ENCODE results near the gene CHST13. TPM values are rescaled to one million over a fixed set of nuclear protein-coding genes. Genes with fewer than 3 reads are reported as not detected.
A peak's percentile ranks its signal among the peaks of the same experiment; 100 is the strongest.

The CHST13 gene
- total RNA-seq, 1 donor, result 0.09 TPM

DNA sequence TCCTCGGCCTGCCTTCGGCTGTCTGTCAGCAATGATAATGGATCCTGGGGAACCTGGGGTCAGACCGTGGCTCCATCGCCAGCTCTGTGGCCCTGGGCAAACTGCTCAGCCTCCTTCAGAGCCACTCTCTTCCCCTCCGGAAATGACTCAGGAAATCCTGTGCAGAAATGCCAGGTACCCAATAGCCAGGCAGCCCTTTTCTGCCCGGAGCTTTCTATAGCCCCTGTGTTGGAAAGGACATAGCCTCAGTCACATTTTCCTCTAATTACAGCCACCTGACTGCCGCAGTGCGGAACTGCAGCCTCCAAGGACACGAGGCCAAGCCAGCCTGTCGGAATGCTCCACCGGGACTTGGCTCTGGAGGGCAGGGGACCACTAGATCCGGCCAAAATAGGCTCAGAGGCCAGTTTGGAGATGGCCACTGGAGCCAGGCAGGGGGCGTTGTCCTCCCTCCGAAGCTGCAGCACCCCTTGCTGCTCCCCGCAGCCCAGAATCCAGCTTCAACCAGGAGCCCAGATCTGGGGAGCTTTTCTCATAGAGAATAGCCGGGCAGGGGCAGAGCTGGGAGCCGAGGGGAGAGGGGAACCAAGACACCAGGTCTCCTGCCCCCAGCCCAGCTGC, 36.7 kb upstream of the CHST13 start:
- TF ChIP-seq, protein P1, sequence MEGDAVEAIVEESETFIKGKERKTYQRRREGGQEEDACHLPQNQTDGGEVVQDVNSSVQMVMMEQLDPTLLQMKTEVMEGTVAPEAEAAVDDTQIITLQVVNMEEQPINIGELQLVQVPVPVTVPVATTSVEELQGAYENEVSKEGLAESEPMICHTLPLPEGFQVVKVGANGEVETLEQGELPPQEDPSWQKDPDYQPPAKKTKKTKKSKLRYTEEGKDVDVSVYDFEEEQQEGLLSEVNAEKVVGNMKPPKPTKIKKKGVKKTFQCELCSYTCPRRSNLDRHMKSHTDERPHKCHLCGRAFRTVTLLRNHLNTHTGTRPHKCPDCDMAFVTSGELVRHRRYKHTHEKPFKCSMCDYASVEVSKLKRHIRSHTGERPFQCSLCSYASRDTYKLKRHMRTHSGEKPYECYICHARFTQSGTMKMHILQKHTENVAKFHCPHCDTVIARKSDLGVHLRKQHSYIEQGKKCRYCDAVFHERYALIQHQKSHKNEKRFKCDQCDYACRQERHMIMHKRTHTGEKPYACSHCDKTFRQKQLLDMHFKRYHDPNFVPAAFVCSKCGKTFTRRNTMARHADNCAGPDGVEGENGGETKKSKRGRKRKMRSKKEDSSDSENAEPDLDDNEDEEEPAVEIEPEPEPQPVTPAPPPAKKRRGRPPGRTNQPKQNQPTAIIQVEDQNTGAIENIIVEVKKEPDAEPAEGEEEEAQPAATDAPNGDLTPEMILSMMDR (IDR thresholded peaks at IDR 0.05; ENCODE audit: insufficient read depth, low read length), result peak; percentile 26
- DNase-seq (ENCODE audit: low read depth), result no peak

DNA sequence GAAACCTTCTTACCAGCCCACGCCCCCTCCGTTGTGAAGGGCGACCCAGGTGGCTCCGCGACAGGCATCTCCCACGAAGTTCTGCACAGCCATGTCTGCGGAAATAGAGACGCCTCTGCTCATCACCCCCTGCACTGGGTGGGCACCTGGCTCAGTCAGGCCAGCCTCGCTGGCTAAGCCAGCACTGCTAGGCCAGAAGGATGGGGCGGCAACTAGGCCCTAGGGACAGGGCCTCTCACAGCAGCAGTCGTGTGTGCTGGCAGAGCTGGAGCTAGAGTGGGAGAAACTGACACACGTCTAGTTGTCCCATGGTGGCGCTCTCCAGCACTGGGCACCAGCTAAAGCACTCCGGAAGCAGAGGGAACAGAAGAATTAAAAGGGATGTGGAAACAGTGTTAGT, 35.8 kb upstream of the CHST13 start:
- no peak for DNase-seq (ENCODE audit: low read depth)
- TF ChIP-seq, protein P1 (IDR thresholded peaks at IDR 0.05; ENCODE audit: insufficient read depth, low read length), result no peak
- no peak overlapping the region for H3K4me3 ChIP-seq (ENCODE audit: low read depth, low read length)

More for the DNA sequence above, 36.7 kb upstream of the CHST13 start:
- no peak overlapping the region for H3K4me3 ChIP-seq (ENCODE audit: low read depth, low read length)

DNA sequence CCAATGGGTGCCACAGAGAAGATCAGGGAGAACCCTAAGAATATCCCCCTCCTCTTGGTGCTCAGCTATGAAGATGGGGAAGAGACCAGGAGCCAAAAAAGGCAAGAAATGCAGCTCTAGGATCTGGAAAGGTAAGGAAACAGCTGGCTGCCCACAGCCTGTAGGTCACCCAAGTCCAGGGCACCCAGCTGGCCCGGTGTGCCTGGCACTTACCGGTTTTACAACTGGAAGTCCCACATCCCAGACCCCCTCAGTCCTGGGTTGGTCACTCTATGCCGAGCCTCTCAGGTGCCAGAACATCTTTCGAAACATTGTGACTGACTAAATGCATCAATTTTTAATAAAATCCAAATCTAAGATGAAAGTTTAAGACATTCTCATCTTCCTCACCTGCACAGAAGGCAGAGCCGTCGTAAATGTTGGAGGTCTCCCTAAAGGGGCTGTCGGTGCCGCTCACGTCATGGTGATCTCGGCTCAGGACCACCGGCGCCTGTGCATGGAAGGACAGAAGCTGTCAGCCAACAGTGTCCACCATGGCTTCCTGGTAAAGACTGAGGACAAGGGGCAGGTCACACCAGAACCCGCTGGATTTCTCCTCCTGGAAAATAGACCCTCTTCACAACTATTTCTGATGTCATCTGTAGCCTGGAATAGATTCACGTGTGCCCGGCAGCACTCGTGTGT, 34.9 kb upstream of the CHST13 start:
- TF ChIP-seq, protein P1 (IDR thresholded peaks at IDR 0.05; ENCODE audit: insufficient read depth, low read length), result no peak
- H3K4me3 ChIP-seq (ENCODE audit: low read depth, low read length), result no peak overlapping the region
- no peak for DNase-seq (ENCODE audit: low read depth)

DNA sequence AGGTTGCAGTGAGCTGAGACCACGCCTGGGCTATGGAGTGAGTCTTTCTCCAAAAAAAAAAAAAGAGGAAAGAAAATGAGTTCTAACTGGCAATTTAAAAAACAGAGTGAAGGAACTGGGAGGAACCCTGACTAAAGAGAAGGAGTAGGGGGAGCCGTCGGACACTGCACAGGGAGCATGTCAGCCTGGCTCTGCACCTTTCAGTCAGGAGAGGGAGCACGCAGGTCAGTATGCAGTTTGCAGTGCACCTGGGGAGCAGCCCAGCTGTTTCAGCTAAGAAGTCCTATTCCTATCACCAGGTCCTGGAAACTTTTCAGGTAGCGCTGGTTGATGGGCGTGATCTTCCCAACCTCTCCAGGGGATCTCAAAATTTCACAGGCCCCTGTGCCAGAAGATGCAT, 33.3 kb upstream of the CHST13 start:
- TF ChIP-seq, protein P1 (IDR thresholded peaks at IDR 0.05; ENCODE audit: insufficient read depth, low read length), result no peak
- H3K4me3 ChIP-seq (ENCODE audit: low read depth, low read length), result no peak overlapping the region
- no peak for DNase-seq (ENCODE audit: low read depth)

DNA sequence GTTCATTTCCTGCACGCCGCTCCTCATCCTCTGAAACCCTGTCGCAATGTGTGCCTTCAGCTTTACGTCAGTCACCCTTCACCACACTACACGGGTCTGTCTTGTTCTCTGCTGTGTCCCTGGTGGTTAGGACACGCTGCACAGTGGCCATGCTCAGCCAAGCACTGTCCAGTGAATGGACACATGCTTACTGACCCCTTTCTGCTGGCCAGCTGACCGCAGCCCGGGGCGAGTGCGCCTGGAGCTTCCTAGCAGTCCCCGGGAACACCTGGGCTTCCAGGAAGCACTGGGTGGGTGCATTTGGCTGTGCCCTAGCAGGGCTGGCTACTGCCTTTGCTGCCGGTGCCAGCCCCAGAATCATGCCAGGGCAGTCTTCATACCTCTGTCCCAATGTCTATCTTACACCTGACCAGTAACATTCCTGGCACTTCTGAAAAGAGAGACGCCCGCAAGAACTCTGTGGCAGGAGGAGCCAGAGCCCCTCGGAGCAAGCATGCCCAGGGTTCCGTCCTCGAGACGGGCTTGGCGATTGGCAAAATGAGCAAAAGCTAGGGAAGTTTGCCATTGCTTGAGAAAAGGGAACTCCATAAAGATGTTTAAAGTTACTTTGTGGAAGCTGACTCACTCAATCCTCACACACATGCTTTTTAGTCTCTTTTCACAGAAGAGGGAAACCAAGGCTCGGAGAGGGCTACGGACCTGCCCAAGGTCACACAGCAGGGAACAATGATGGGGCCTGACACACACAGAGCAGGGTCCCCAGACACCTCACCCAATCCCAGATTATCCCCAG, 32.5 kb upstream of the CHST13 start:
- H3K4me3 ChIP-seq (ENCODE audit: low read depth, low read length), result no peak overlapping the region
- TF ChIP-seq, protein P1 (IDR thresholded peaks at IDR 0.05; ENCODE audit: insufficient read depth, low read length), result no peak
- DNase-seq (ENCODE audit: low read depth), result no peak

DNA sequence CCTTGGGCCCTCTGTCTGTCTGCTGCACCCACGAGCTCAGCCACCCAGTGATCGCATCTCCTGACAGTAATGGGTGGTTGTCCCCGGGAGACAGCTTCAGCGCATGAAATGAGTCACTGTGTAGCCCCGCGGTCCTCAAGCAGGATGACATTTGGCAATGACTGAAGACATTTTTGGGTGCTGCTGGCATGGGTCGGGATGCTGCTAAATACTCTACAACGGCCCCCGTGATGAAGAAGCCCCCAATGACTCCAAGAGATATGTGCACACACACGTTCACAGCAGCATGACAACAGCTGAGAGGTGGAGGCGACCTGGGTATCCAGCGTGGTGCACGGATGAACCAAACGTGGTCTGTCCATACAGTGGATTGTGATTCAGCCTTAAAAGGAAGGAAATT, 30.9 kb upstream of the CHST13 start:
- no peak for DNase-seq (ENCODE audit: low read depth)
- no peak overlapping the region for H3K4me3 ChIP-seq (ENCODE audit: low read depth, low read length)
- TF ChIP-seq, protein P1 (IDR thresholded peaks at IDR 0.05; ENCODE audit: insufficient read depth, low read length), result no peak

Data from fibroblast of the aortic adventitia (primary cell).